GM23248 (cell line): Measurements from ENCODE around the gene C10orf71. TPM values are rescaled to one million over a fixed set of nuclear protein-coding genes. Genes with fewer than 3 reads are reported as not detected.

Experiments
- DNase-seq: peaks from one replicate; pipeline ENCODE4 v3.0.0-alpha.2; 2015
- H2AFZ ChIP-seq: fragments of 200-600 bp; sonication (generic); 2 replicates; pipeline ENCODE4 v1.6.1; 2016; ENCODE audit warnings: antibody characterized with exemption
- H3F3A ChIP-seq: fragments of 200-600 bp; sonication (generic); 2 replicates; pipeline ENCODE4 v1.6.1; 2016; ENCODE audit warnings: mild to moderate bottlenecking, antibody characterized with exemption, mixed run types; ENCODE audit not compliant: insufficient read depth
- H3K27ac ChIP-seq: fragments of 200-600 bp; sonication (generic); 2 replicates; pipeline ENCODE4 v1.5.1; 2016; ENCODE audit warnings: mild to moderate bottlenecking
- H3K27me3 ChIP-seq: fragments of 200-600 bp; sonication (generic); replicated peaks from 2 replicates; pipeline ENCODE4 v1.6.1; 2016; ENCODE audit warnings: mild to moderate bottlenecking; ENCODE audit not compliant: insufficient read depth
- H3K36me3 ChIP-seq: fragments of 200-600 bp; sonication (generic); 2 replicates; pipeline ENCODE4 v1.6.1; 2016; ENCODE audit warnings: low read depth, mild to moderate bottlenecking
- H3K4me1 ChIP-seq: fragments of 200-600 bp; sonication (generic); 2 replicates; pipeline ENCODE4 v1.6.1; 2016; ENCODE audit warnings: mild to moderate bottlenecking; ENCODE audit not compliant: insufficient read depth
- H3K4me2 ChIP-seq: fragments of 200-600 bp; sonication (generic); one replicate; pipeline ENCODE4 v1.6.1; 2016; ENCODE audit warnings: mild to moderate bottlenecking; ENCODE audit not compliant: unreplicated experiment
- H3K4me3 ChIP-seq: fragments of 200-600 bp; sonication (generic); 2 replicates; pipeline ENCODE4 v1.5.1; 2016; ENCODE audit warnings: mild to moderate bottlenecking
- H3K79me2 ChIP-seq: fragments of 200-600 bp; sonication (generic); 2 replicates; pipeline ENCODE4 v1.6.1; 2016; ENCODE audit warnings: mild to moderate bottlenecking; ENCODE audit not compliant: insufficient read depth
- H3K9ac ChIP-seq: fragments of 200-600 bp; sonication (generic); 2 replicates; pipeline ENCODE4 v1.6.1; 2016; ENCODE audit warnings: mild to moderate bottlenecking
- H3K9me2 ChIP-seq: fragments of 200-600 bp; sonication (generic); 2 replicates; pipeline ENCODE4 v1.6.1; 2016; ENCODE audit warnings: mixed run types, mild to moderate bottlenecking, moderate library complexity; ENCODE audit not compliant: insufficient read depth
- H3K9me3 ChIP-seq: fragments of 200-600 bp; sonication (generic); one replicate; pipeline ENCODE4 v1.6.1; 2017; ENCODE audit warnings: low read depth
- H4K20me1 ChIP-seq: fragments of 200-600 bp; sonication (generic); 2 replicates; pipeline ENCODE4 v1.6.0; 2016; ENCODE audit not compliant: insufficient read depth
- EZH2 ChIP-seq: fragments of 200-600 bp; sonication (generic); IDR thresholded peaks from 2 replicates; pipeline ENCODE4 v1.6.1; 2018; ENCODE audit warnings: antibody characterized with exemption, mild to moderate bottlenecking; ENCODE audit not compliant: insufficient read depth, poor library complexity, severe bottlenecking
- EZH2phosphoT487 ChIP-seq: fragments of 200-600 bp; sonication (generic); IDR thresholded peaks from 2 replicates; pipeline ENCODE4 v1.6.1; 2018; ENCODE audit warnings: antibody characterized with exemption, moderate library complexity, mild to moderate bottlenecking, low read depth; ENCODE audit not compliant: insufficient read depth
- WGBS, 2 experiments: methylation state at CpG; one replicate each; pipeline ENCODE4 v1.1.6; 2015 to 2017; ENCODE audit warnings: low lambda C conversion rate in 2 of 2, low coverage in 1 of 2; ENCODE audit errors: missing lambda C conversion rate in 2 of 2; 5-methylcytosine and 5-hydroxymethylcytosine counted together
- in situ Hi-C: fragments of 300-500 bp; cut with MboI; formaldehyde crosslinking; loops from 2 replicates; pipeline ENCODE4 v1.15.0; 2020
- polyA plus RNA-seq: library from polyadenylated mRNA; unstranded; fragments of >200 nt; fragmentation: Nextera tagmentation; extraction: Ambion mirVana; gene quantifications from 2 replicates; pipeline ENCODE4 v1.2.1, GENCODE V29; 2016
- total RNA-seq: library from RNA; depleted of rRNA; stranded (reverse); fragments of >200 nt; shearing (Covaris generic); gene quantifications from 2 replicates; pipeline ENCODE4 v1.2.3, GENCODE V29; 2014

The C10orf71 gene
- total and polyA plus RNA-seq, 2 experiments from 2014 or later, result not detected

- no peaks in the 10 kb centered on the region for H3K9me2 ChIP-seq
- H3F3A ChIP-seq, result no peaks in the 10 kb centered on the region
- no peaks in the 10 kb centered on the region for H4K20me1 ChIP-seq
- H3K79me2 ChIP-seq, result no peaks in the 10 kb centered on the region
- H3K4me3 ChIP-seq, result no peak overlapping the region
- no peaks in the 10 kb centered on the region for H3K4me1 ChIP-seq
- no peak overlapping the region for H2AFZ ChIP-seq
- H3K9ac ChIP-seq, result no peak overlapping the region
- in situ Hi-C loops, result no loop called here
- no peak for DNase-seq
- 76 to 79% methylated on average over 3 of the region's 3 CpGs for WGBS, 2 experiments
- no peaks in the 10 kb centered on the region for H3K36me3 ChIP-seq
- no peak overlapping the region for H3K27ac ChIP-seq
- H3K4me2 ChIP-seq, result no peak overlapping the region
- TF ChIP-seq EZH2phosphoT487, result no peak
- no peaks in the 10 kb centered on the region for H3K9me3 ChIP-seq
- peaks cover 35% of the 10 kb centered on the region for H3K27me3 ChIP-seq
Measured at GRCh38 chr10:49295297-49295696, 3.7 kb upstream of the C10orf71 start.

- Histone ChIP-seq H3K4me2 (no peak overlapping the region), H3F3A (no peaks in the 10 kb centered on the region), H3K9me3 (no peaks in the 10 kb centered on the region), H3K27ac (no peak overlapping the region), H3K36me3 (no peaks in the 10 kb centered on the region), H4K20me1 (no peaks in the 10 kb centered on the region), H3K9ac (no peak overlapping the region), H3K27me3 (peaks cover 24% of the 10 kb centered on the region), H2AFZ (no peak overlapping the region), H3K79me2 (no peaks in the 10 kb centered on the region), H3K9me2 (no peaks in the 10 kb centered on the region), H3K4me1 (no peaks in the 10 kb centered on the region), H3K4me3 (no peak overlapping the region)
- 68 to 79% methylated on average over 7 of the region's 7 CpGs for WGBS, 2 experiments
- TF ChIP-seq EZH2phosphoT487 (no peak), EZH2 (no peak)
- DNase-seq, result no peak
- in situ Hi-C loops, result no loop called here
Measured at GRCh38 chr10:49296382-49296781, 2.6 kb upstream of the C10orf71 start.

GRCh38 chr10:49296836-49297235, 2.1 kb upstream of the C10orf71 start:
- Histone ChIP-seq H3K4me1 (no peaks in the 10 kb centered on the region), H3K4me2 (no peak overlapping the region), H3K27ac (no peak overlapping the region), H2AFZ (no peak overlapping the region), H3K9ac (no peak overlapping the region), H3K9me3 (no peaks in the 10 kb centered on the region), H3K4me3 (no peak overlapping the region), H3K79me2 (no peaks in the 10 kb centered on the region), H3F3A (no peaks in the 10 kb centered on the region), H4K20me1 (no peaks in the 10 kb centered on the region), H3K36me3 (no peaks in the 10 kb centered on the region), H3K27me3 (peaks cover 19% of the 10 kb centered on the region), H3K9me2 (no peaks in the 10 kb centered on the region)
- in situ Hi-C loops, result no loop called here
- DNase-seq, result no peak
- 49 to 62% methylated on average over 8 of the region's 8 CpGs for WGBS, 2 experiments
- no peak for TF ChIP-seq EZH2
- no peak for TF ChIP-seq EZH2phosphoT487

- DNase-seq, result no peak
- no peak for TF ChIP-seq EZH2
- TF ChIP-seq EZH2phosphoT487, result no peak
- Histone ChIP-seq H3K4me3 (no peak overlapping the region), H3K4me1 (no peaks in the 10 kb centered on the region), H3K27ac (no peak overlapping the region), H4K20me1 (no peaks in the 10 kb centered on the region), H3K79me2 (no peaks in the 10 kb centered on the region), H3K4me2 (no peak overlapping the region), H3K9ac (no peak overlapping the region), H3K9me2 (no peaks in the 10 kb centered on the region), H3K36me3 (no peaks in the 10 kb centered on the region), H3K9me3 (no peaks in the 10 kb centered on the region), H3F3A (no peaks in the 10 kb centered on the region), H3K27me3 (peaks cover 18% of the 10 kb centered on the region), H2AFZ (no peak overlapping the region; the same call in 1 of the 2 replicates)
- in situ Hi-C loops, result no loop called here
- WGBS, 2 experiments, result 85 to 87% methylated on average over 9 of the region's 9 CpGs
Measured at GRCh38 chr10:49297818-49298670, 926 bp upstream of the C10orf71 start.
